Colonic mucosa (tissue), 4 donors: ENCODE measurements around the gene UBE4B. TPM values are rescaled to one million over a fixed set of nuclear protein-coding genes. Genes with fewer than 3 reads are reported as not detected.

Experiments used
- DNase-seq: peaks from one replicate; pipeline ENCODE4 v3.0.0-alpha.2; 2020
- H3K27ac ChIP-seq: fragments of 200-600 bp; one replicate; pipeline ENCODE4 v1.8.0; 2021
- H3K27me3 ChIP-seq: fragments of 200-600 bp; one replicate; pipeline ENCODE4 v1.8.0; 2021
- H3K36me3 ChIP-seq: fragments of 200-600 bp; one replicate; pipeline ENCODE4 v1.8.0; 2021
- H3K4me1 ChIP-seq: fragments of 200-600 bp; one replicate; pipeline ENCODE4 v1.8.0; 2021; ENCODE audit warnings: mild to moderate bottlenecking
- H3K4me3 ChIP-seq: fragments of 200-600 bp; one replicate; pipeline ENCODE4 v1.8.0; 2021
- H3K9ac ChIP-seq, 2 donors: one replicate each; pipeline ENCODE4 v1.7.0; 2013; ENCODE audit warnings: control low read depth in 2 of 2, low read depth in 2 of 2, low read length in 2 of 2
- H3K9me3 ChIP-seq: fragments of 200-600 bp; one replicate; pipeline ENCODE4 v1.8.0; 2021
- intact Hi-C: fragments of 100-400 bp; cut with DNase I; formaldehyde crosslinking; loops from one replicate; pipeline ENCODE4 v1.14.1; 2022
- total RNA-seq, 2 donors: library from RNA; stranded (reverse); fragmentation: NEBNext Ultra II Directional in 1 of 2; extraction: Animal tissue kit (Norgen Biotek cat#: 25700) in 1 of 2; gene quantifications; one replicate each; pipeline ENCODE4 v1.2.1, GENCODE V29; 2021
- TF ChIP-seq, protein P1 (sequence below): fragments of 200-600 bp; IDR thresholded peaks from one replicate; pipeline ENCODE4 v1.8.0; 2022; ENCODE audit warnings: antibody characterized with exemption, mild to moderate bottlenecking
- donor health status: healthy.
- donor health status: DM: no; HTN: no; CAD: no.
- donor health status: DM: no; HTN: no; CAD: no.

Gene UBE4B
- total RNA-seq, 2 donors from 2014 or later: 34.6 to 40.9 TPM

DNA sequence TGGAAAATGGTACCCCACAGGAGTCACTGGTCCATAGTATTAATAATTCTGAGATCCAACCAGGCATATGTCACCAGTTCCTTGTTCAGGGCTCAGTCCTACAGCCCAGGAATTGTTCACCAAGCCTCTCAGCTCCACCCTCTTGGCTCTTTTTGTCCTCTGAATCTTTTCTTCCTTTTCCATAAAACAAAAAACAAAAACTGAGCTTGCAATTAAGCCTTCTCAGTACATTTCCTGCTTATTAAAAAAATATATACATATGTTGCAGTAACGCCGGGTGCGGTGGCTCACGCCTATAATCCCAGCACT, 154.2 kb downstream of the UBE4B start:
- TF ChIP-seq, protein P1, sequence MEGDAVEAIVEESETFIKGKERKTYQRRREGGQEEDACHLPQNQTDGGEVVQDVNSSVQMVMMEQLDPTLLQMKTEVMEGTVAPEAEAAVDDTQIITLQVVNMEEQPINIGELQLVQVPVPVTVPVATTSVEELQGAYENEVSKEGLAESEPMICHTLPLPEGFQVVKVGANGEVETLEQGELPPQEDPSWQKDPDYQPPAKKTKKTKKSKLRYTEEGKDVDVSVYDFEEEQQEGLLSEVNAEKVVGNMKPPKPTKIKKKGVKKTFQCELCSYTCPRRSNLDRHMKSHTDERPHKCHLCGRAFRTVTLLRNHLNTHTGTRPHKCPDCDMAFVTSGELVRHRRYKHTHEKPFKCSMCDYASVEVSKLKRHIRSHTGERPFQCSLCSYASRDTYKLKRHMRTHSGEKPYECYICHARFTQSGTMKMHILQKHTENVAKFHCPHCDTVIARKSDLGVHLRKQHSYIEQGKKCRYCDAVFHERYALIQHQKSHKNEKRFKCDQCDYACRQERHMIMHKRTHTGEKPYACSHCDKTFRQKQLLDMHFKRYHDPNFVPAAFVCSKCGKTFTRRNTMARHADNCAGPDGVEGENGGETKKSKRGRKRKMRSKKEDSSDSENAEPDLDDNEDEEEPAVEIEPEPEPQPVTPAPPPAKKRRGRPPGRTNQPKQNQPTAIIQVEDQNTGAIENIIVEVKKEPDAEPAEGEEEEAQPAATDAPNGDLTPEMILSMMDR: no peak
- DNase-seq: no peak
- H3K9ac ChIP-seq: no peak overlapping the region
- no peak overlapping the region for H3K27ac ChIP-seq
- intact Hi-C loops: no loop called here
- H3K9me3 ChIP-seq: no peaks in the 10 kb centered on the region
- no peaks in the 10 kb centered on the region for H3K4me1 ChIP-seq
- no peaks in the 10 kb centered on the region for H3K27me3 ChIP-seq
- H3K4me3 ChIP-seq: no peak overlapping the region
- H3K36me3 ChIP-seq: no peaks in the 10 kb centered on the region

DNA sequence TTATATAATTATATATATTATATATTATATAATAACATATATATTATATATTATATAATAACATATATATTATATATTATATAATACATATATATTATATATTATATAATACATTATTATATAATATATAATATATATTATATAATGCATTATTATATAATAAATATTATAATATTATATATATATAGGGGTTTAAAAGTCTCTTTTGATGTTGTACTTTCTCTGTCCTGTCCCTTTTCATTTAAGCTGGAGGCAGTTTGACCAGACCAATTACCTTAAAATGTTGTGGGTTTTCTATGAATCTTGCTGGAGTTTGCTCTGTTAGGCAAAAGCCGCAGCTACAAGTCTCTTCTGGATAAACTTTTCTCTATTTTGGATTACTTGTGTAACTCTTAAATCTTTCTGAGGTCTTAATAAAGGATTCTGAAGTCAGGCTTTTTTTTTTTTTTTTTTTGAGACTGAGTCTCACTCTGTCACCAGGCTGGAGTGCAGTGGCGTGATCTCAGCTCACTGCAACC, 155.4 kb downstream of the UBE4B start:
- Histone ChIP-seq H3K27ac (no peak overlapping the region), H3K4me3 (no peak overlapping the region), H3K27me3 (no peaks in the 10 kb centered on the region), H3K9ac (no peak overlapping the region), H3K9me3 (no peaks in the 10 kb centered on the region), H3K4me1 (no peaks in the 10 kb centered on the region), H3K36me3 (no peaks in the 10 kb centered on the region)
- intact Hi-C loops: no loop called here
- no peak for DNase-seq
- TF ChIP-seq, protein P1: no peak

DNA sequence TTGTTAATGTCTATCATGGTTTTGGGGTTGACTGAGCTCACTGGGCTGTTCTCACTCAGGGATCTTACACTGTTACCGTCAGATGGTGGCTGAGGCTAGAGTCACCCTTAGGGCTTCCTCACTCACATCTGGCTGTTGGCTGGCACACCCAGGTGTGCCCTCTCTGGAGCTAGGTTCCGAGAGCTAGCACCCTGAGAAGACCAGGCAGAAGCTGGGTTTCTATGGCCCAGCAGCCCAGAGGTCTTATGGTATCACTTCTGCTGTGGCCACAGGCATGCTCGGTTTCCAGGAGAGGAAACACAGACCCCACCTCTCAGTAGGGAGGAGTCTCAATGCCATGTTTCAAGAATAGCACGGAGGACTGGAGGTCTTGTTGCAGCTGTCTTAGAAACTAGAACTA, 156.9 kb downstream of the UBE4B start:
- no peak overlapping the region for H3K27ac ChIP-seq
- no peak for DNase-seq
- intact Hi-C loops: no loop called here
- TF ChIP-seq, protein P1: no peak
- H3K4me3 ChIP-seq: no peak overlapping the region
- H3K9me3 ChIP-seq: no peaks in the 10 kb centered on the region
- H3K9ac ChIP-seq: no peak overlapping the region
- no peaks in the 10 kb centered on the region for H3K4me1 ChIP-seq
- H3K27me3 ChIP-seq: no peaks in the 10 kb centered on the region
- H3K36me3 ChIP-seq: no peaks in the 10 kb centered on the region

DNA sequence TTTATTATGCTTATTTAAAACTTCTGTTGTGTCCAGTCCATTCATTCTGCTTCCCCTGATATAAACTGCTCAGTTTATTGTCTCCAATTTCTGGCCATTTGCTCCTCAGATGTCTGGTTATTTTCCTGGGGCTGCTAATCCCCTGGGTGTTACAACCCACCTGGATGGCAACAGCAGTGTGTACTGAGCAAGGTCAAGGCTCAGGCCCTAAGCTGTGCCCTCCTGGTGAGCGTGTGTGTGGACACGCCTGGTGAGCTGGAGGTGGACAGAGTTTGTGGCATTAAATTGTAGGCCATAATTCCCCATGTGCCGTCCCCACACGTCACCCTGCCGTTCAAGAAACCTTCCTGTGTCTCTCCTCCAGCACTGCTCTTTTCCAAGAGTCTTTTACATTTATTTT, 159.5 kb downstream of the UBE4B start:
- DNase-seq: no peak
- TF ChIP-seq, protein P1: no peak
- Histone ChIP-seq H3K9me3 (no peaks in the 10 kb centered on the region), H3K27ac (no peak overlapping the region), H3K27me3 (no peaks in the 10 kb centered on the region), H3K4me1 (no peaks in the 10 kb centered on the region), H3K4me3 (no peak overlapping the region), H3K36me3 (no peaks in the 10 kb centered on the region), H3K9ac (no peak overlapping the region)
- intact Hi-C loops: no loop called here

DNA sequence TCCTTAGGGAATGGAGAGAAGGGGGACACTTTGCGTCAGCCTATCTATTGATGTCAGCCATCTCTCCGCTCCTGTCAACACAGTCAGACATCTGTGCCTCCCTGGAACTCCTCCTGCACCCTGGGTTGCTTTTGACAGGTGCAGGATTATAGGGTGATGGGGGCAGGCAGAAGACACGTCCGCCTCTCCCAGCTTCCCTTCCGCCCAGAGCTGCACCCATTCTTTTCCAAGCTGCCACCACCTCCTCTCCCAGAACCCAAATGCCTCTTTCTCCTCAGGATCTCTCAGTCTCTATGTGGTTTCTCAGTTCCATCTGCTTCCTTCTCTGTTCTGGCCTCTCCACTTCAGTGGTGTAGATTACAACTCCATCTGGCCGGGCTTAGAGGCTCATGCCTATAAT, 160.5 kb downstream of the UBE4B start:
- Histone ChIP-seq H3K9ac (no peak overlapping the region), H3K36me3 (no peaks in the 10 kb centered on the region), H3K4me1 (no peaks in the 10 kb centered on the region), H3K9me3 (no peaks in the 10 kb centered on the region), H3K4me3 (no peak overlapping the region), H3K27ac (no peak overlapping the region), H3K27me3 (no peaks in the 10 kb centered on the region)
- intact Hi-C loops: no loop called here
- TF ChIP-seq, protein P1: no peak
- DNase-seq: no peak

DNA sequence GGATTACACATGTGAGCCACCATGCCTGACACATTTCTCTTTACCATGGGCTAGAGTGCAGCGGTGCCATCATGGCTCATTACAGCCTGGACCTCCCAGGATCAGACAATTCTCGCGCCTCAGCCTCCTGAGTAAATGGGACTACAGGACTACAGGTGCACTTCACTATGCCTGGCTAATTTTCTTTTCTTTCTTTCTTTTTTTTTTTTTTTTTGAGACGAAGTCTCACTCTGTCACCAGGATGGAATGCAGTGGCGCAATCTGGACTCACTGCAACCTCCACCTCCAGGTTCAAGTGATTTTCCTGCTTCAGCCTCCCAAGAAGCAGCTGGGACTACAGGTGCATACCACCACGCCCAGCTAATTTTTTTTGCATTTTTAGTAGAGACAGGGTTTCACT, 162.8 kb downstream of the UBE4B start:
- H3K27me3 ChIP-seq: no peaks in the 10 kb centered on the region
- H3K27ac ChIP-seq: no peak overlapping the region
- no peak for DNase-seq
- H3K4me3 ChIP-seq: no peak overlapping the region
- intact Hi-C loops: no loop called here
- TF ChIP-seq, protein P1: no peak
- no peaks in the 10 kb centered on the region for H3K9me3 ChIP-seq
- no peaks in the 10 kb centered on the region for H3K36me3 ChIP-seq
- no peak overlapping the region for H3K9ac ChIP-seq
- no peaks in the 10 kb centered on the region for H3K4me1 ChIP-seq
